Activated naive CD4-positive, alpha-beta T cell treated with anti-CD3 and anti-CD28 coated beads, Interleukin-2, amount 50 U/mL, for 72 hours (primary cell): ENCODE data around the gene C8A. TPM values are rescaled to one million over a fixed set of nuclear protein-coding genes. Genes with fewer than 3 reads are reported as not detected.

Experiments
- ATAC-seq, 2 donors: fragments of 150-1000 bp; cut with Tn5 transposase; 2 replicates each; pipeline ENCODE4 v1.10.0; 2021; ENCODE audit warnings: mild to moderate bottlenecking in 2 of 2, moderate library complexity in 2 of 2
- DNase-seq, 2 donors: peaks; one replicate each; pipeline ENCODE4 v3.0.0; 2021 to 2022; ENCODE audit warnings: low spot score in 2 of 2
- H3K27ac Mint-ChIP-seq, 2 donors: one replicate each; pipeline ENCODE4 v1.8.0; 2022; ENCODE audit warnings: mild to moderate bottlenecking in 2 of 2, mixed read lengths in 2 of 2
- H3K36me3 Mint-ChIP-seq, 2 donors: one replicate each; pipeline ENCODE4 v1.8.0; 2022; ENCODE audit warnings: mixed read lengths in 2 of 2
- H3K9me3 Mint-ChIP-seq, 2 donors: one replicate each; pipeline ENCODE4 v1.8.0; 2022; ENCODE audit warnings: mixed read lengths in 2 of 2
- total RNA-seq, 2 donors: library from RNA; stranded (reverse); gene quantifications; one replicate each; pipeline ENCODE4 v1.2.3, GENCODE V29; 2022

C8A gene
- total RNA-seq, 2 donors from 2014 or later: not detected

DNA sequence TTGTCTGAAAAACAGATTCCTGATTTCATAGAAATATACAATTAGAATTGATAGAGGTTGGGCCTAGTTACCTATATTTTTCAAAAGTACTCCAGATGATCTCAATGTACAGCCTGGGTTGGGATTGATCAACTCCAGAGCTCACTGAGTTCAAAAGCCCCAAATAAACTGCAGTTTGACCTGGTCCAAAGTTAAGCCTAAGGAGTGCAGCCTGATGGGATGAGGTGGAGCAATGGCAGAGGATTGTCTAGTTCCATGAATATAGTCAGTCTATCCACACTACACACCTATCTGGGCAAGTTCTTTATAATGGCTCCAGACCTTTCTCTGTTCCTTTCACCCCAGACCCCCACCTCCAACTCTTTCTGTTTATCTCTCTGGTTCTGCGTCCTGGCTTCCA lies 49.2 kb downstream of the C8A start:
- ATAC-seq: no peak
- H3K27ac Mint-ChIP-seq: no peak overlapping the region
- peaks cover 0 to 5% of the 10 kb centered on the region in 2 donors for H3K9me3 Mint-ChIP-seq
- H3K36me3 Mint-ChIP-seq: peaks cover 0 to 4% of the 10 kb centered on the region in 2 donors
- no peak for DNase-seq

DNA sequence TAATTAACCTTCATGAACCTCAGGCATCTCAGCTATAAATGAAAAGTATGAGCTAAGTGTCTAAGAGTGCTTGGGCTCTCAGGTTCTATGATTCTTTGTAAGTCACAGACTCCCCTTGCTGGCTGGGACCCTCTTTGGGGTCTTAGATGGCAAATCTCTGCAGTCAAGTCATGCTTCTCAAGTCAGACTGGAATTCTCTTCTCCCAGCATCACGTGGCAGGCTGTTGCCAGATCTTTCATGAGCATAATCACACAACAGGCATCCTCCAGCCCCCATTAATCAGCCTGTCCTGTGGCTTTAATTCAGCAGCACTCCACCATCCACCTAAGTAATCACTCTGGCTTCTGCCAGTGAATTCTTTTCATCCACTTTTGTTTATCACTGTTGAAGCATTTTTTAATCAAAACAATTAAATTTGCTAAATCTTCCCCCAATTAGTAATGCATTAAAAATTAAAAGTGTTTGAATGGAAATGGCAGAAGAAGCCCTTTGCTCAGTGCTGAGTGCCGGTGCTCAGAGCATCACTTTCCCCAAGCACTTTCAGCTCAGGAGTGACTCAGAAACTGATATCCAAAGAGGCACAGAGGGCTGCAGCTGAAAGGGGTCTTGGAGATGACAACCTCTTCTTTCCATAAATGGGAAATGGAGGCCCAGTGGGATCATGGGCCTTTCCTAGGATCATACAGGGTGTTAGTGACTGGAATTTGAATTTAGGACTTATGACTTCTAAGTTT lies 50.2 kb downstream of the C8A start:
- Mint-ChIP-seq H3K9me3 (peaks cover 0 to 5% of the 10 kb centered on the region in 2 donors), H3K27ac (no peak overlapping the region), H3K36me3 (peaks cover 0 to 4% of the 10 kb centered on the region in 2 donors)
- no peak for ATAC-seq
- no peak for DNase-seq

DNA sequence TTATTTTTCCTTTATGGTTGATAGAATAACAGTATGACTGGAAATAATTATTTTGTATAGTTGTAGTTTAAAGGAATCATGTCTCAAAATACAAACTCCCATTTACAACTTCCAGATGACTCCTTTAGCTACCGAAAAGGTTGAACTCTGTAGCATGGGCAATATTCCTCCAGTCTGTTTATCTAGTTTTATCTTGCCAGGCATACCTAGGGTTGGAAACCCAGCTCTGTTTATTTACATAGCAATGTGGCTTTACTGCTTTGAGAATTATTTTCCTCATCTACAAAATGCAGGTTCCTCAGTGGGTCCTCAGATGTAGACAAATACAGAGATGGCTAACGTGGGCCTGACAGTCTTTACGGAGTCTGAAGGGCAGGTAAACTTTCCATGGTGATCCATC lies 51.1 kb downstream of the C8A start:
- Mint-ChIP-seq H3K9me3 (peaks cover 0 to 5% of the 10 kb centered on the region in 2 donors), H3K27ac (no peak overlapping the region), H3K36me3 (peaks cover 0 to 4% of the 10 kb centered on the region in 2 donors)
- ATAC-seq (no peak), DNase-seq (no peak)

DNA sequence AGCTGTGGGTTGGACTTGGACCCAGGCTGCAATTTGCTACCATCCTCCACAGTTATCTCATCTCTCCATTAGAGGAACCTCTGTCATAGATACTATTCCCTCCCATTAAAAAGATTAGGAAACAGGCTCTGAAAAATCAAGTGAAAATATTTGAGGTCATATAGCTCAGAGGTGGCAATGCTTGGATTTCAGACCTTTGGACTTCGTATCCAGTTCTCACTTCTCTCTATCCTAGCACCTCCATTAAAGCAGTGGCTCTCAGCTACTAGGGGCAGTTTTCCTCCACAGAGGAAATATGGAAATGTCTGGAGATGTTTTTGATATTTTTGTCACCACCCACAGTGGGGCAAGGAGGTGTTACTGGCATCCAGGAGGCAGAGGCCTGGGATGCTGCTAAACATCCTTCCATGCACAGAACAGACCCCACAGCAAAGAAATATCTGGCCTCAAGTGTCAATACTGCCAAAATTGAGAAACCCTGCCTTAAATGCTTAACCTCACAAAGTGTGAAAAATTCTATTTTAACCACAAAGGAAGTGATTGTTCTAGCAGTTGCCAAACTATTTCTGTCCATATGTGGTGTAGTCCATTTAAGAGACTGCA lies 54.1 kb downstream of the C8A start:
- ATAC-seq (no peak), DNase-seq (no peak)
- Mint-ChIP-seq H3K27ac (no peak overlapping the region), H3K9me3 (peaks cover 3 to 5% of the 10 kb centered on the region in 2 donors), H3K36me3 (peaks cover 0 to 4% of the 10 kb centered on the region in 2 donors)

DNA sequence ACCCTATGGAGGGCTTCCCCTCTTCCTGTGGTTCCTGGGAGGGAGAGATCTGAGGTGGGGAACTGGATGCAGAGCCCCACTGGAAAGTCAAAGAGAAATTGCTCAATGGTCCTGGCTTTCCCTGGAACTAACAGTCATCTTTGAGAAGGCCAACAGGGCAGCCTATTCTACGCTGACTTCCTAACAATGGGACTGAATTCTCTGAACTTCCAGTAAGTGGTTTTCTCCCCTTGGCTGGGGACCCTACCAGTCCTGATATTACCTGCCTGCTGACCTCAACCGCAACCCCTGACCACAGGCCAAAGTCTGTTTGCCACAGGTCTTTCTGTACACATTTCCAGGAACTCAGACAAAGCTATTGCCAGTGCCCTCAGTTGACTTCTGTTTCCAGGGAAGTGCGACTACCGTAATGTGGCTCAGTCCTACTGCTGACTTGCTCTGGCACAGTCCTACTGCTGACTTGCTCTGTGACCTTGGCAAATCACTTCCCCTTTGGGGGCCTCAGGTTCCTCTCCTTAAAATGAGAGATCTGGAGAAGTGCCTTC lies 55.9 kb downstream of the C8A start:
- H3K36me3 Mint-ChIP-seq: no peaks in the 10 kb centered on the region
- H3K27ac Mint-ChIP-seq: no peak overlapping the region
- no peak for DNase-seq
- ATAC-seq: no peak
- peaks cover 0 to 9% of the 10 kb centered on the region in 2 donors for H3K9me3 Mint-ChIP-seq

DNA sequence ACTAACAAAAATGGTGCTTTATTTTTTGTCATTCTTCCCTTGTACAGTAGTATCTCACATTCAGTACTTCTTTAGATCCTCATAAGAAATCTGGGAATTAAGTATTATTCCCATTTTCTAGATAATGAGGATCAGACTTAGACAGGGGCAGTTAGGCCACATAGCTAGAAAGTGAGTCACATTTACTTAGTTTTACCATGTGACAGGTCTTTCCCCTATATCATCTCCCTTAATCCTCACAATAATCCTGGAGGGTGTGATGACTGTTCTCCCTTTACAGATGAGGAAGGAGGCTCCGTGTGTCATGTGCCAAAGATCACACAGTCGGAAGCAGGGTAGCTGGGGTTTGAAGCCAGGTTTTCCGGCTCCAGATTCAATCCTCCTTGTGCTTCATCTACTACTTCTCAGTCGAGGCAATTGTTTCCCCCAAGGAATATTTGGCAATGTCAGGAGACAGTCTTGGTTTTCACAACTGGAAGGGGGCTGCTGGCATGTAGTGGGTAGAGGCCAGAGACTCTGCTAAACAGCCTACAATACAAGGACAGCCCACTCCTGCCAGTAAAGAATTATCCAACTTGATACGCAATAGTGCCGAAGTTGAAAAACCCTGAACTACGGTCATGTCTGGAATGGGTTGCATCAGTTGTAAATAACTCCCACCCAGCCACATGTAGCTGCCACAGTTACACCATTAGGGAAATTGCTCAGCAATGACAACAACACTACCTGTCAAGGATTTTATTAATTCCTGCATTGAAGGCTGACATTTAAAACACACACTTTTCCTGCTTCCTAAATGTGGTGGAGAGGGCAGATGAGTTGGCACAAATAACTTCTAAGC lies 56.7 kb downstream of the C8A start:
- Mint-ChIP-seq H3K36me3 (no peaks in the 10 kb centered on the region), H3K9me3 (peaks cover 0 to 9% of the 10 kb centered on the region in 2 donors), H3K27ac (no peak overlapping the region)
- no peak for DNase-seq
- no peak for ATAC-seq

DNA sequence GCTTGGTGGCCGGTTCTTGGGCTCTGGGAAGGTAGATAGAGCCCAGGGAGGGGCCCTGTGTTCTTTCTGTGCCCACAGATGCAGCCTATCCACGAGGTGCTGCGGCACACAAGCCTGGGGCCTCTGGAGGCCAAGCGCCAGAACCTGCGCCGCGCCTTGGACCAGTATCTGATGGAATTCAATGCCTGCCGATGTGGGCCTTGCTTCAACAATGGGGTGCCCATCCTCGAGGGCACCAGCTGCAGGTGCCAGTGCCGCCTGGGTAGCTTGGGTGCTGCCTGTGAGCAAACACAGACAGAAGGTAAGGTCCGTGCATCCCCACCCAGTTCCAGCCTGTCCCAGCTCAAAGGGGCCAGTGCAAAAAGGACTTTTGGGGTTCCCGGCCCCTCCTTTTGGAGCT lies 57.7 kb downstream of the C8A start:
- no peaks in the 10 kb centered on the region for H3K36me3 Mint-ChIP-seq

DNA sequence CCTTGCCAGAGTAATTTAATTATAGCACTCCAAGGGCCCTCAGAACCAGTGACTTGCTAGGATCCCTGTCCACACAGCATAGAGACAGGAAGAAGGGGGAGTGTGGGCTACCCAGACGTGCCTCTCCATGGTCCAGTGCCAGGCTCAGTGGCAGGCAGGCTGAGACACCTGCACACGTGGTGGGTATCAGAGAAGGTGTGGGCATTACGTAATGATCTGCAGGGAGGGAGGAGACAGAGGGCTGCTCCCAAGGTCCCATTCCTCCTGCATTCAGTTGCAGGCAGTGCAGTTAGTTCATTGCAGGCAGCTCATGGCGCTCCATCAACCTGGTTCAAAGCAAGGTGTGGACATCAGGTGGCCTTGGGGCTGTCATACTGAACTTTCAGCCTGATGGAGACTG lies 61.4 kb downstream of the C8A start:
- DNase-seq (no peak), ATAC-seq (no peak)
- Mint-ChIP-seq H3K36me3 (no peaks in the 10 kb centered on the region), H3K9me3 (peaks cover 0 to 9% of the 10 kb centered on the region in 2 donors), H3K27ac (no peak overlapping the region)

More for the DNA sequence above, 57.7 kb downstream of the C8A start:
- ATAC-seq (no peak), DNase-seq (no peak)
- Mint-ChIP-seq H3K9me3 (peaks cover 0 to 9% of the 10 kb centered on the region in 2 donors), H3K27ac (no peak overlapping the region)

DNA sequence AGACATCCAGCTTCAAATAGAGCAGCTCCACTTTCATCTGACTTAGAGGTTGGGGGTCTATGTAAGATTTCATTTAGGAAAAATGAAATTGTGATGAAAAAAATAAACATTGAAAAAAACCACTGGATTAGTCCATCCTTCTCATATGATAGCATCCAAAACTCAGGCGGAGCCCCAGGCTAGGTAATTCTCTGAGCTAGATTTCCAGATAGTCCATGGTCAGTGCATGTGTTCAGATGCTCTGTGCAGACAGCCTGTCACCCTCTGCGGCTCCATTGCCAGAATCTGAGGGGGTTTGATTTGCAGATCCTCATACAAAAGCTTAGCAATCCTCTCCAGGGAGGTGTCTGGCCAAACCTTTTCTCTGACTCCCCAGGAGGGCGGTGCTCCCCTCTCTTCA lies 62.0 kb downstream of the C8A start:
- ATAC-seq: no peak
- peaks cover 0 to 9% of the 10 kb centered on the region in 2 donors for H3K9me3 Mint-ChIP-seq
- DNase-seq: no peak
- no peak overlapping the region for H3K27ac Mint-ChIP-seq
- no peaks in the 10 kb centered on the region for H3K36me3 Mint-ChIP-seq

DNA sequence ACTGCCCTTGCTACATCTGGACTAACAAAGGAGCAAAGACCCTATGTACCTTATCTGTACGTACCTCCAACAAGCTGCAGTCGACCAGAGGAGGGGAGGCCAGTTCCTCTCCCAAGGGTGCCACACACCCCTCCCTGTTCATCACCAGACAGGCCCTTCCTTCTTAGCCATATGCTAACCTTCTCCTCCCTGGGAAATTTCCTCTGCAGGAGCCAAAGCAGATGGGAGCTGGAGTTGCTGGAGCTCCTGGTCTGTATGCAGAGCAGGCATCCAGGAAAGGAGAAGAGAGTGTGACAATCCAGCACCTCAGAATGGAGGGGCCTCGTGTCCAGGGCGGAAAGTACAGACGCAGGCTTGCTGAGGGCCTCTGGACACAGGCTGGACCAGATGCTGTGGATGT lies 62.8 kb downstream of the C8A start:
- DNase-seq: no peak
- Mint-ChIP-seq H3K9me3 (peaks cover 0 to 9% of the 10 kb centered on the region in 2 donors), H3K27ac (no peak overlapping the region), H3K36me3 (no peaks in the 10 kb centered on the region)
- no peak for ATAC-seq

DNA sequence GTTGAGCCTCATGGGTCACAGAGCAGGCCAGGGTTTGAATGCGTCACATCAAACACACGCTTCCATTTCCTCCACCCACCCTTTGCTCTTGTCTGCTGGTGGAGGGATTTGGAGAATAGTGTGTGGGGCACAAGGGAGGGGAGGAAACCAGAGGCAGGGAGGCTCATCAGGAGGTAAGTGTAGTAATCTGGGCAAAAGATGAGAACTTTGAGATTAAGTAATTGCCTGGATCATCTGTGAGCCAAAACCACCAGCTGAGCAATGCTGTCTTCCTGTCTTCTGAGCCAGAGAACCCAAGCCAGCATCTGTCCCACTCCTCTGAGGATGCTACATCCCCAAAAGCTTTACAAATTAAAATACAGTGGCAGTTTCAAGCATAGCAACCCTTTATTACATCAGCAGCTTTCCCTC lies 66.0 kb downstream of the C8A start:
- H3K36me3 Mint-ChIP-seq: no peaks in the 10 kb centered on the region
- ATAC-seq: no peak
- no peaks in the 10 kb centered on the region for H3K9me3 Mint-ChIP-seq
- no peak overlapping the region for H3K27ac Mint-ChIP-seq
- DNase-seq: no peak

DNA sequence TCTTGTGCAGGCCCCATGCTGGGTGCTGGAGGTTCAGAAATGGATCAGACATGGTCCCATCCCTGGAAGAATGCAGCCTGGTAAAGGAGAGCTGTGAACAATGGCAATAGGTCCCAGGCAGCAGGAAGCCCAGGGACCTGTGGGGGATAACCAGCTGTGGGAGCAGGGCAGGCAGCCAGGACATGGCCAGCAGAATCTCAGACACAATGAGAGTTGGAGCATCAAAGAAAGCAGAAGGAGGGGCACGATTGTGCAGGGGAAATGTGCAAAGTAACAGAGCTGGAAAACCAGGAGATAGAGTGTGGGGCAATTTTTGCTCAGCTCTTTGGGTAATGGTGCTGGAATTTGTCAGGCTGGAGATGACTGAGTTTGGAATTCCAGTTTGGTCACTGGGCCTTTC lies 66.9 kb downstream of the C8A start:
- no peak overlapping the region for H3K27ac Mint-ChIP-seq
- ATAC-seq (no peak), DNase-seq (no peak)
- H3K36me3 Mint-ChIP-seq: no peaks in the 10 kb centered on the region
- no peaks in the 10 kb centered on the region for H3K9me3 Mint-ChIP-seq

DNA sequence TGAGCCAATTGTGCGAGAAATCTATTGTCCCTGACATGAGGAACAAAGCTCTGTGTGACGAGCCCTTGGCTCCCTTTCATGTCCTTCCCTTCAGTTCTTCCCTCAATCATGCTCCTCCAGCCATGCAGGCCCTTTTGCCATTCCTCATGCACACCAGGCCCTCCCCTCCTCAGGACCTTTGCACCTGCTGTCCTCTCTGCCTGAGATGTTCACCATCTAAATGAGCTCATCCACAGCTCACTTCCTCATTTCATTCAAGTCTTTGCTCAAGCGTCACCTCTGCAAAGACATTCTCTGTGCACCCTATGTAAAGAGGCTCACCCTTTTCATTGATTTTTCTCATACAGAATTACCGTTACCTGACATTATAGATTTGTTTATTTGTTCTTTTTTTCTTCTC lies 67.5 kb downstream of the C8A start:
- Mint-ChIP-seq H3K9me3 (no peaks in the 10 kb centered on the region), H3K27ac (no peak overlapping the region)
- no peak for ATAC-seq

DNA sequence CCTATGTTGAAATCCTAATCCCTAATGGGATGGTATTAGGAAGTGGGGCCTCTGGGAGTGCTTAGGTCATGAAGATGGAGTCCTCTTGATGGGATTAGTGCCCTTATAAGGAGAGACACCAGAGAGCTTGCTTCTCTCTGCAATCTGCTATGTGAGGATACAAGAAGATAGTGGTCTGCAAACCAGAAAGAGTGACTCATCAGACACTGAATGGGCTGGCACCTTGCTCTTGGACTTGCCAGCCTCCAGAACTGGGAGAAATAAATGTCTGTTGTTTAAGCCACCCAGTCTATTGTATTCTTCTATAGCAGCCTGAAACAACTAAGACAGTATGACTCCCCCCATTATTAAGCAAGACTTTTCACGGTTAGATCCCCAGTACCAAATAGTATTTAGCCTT lies 67.9 kb downstream of the C8A start:
- H3K9me3 Mint-ChIP-seq: no peaks in the 10 kb centered on the region
- DNase-seq (no peak), ATAC-seq (no peak)

More for the DNA sequence above, 67.5 kb downstream of the C8A start:
- no peaks in the 10 kb centered on the region for H3K36me3 Mint-ChIP-seq
- DNase-seq: no peak

DNA sequence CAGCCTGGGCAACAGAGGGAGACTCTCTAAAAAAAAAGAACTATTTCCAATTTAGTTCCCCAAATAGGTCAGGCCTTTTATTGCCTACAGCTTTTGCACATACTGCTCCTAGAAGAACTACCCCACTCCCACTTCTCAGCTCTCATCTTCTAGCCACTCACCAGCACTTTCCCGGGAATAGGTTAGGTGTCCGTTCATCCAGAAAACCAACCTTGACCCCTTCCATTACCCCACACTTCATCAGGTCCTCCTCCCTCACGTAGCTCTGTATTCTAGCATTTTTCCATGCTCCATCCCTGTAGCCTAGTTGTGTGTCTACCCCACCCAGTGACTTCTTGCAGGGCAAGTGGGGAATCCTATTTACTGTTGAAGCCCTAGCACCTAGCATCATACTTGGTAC lies 68.6 kb downstream of the C8A start:
- ATAC-seq: no peak
- no peaks in the 10 kb centered on the region for H3K36me3 Mint-ChIP-seq
- H3K9me3 Mint-ChIP-seq: no peaks in the 10 kb centered on the region
- H3K27ac Mint-ChIP-seq: no peak overlapping the region
- DNase-seq: no peak

More for the DNA sequence above, 67.9 kb downstream of the C8A start:
- Mint-ChIP-seq H3K27ac (no peak overlapping the region), H3K36me3 (no peaks in the 10 kb centered on the region)

DNA sequence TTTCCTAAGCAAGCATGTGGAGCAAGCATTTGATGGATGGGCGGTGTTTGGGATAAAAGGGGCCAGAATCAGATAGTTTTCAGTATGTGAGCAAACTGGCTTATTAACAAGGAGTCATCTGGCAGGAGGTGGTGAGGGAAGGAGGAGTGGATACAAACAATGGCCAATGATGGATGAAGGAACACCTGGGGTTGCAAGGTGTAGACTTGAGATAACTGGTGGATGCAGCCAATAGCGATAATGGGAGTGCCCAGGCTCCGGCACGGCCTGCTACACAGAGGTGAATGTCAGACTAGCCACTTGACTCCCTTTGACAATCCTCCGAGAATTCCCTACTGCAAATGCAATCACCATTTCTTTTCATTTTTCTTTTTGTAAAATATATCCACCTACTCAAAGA lies 69.5 kb downstream of the C8A start:
- no peak overlapping the region for H3K27ac Mint-ChIP-seq
- H3K36me3 Mint-ChIP-seq: no peaks in the 10 kb centered on the region
- ATAC-seq (no peak), DNase-seq (no peak)
- peaks cover 0 to 5% of the 10 kb centered on the region in 2 donors for H3K9me3 Mint-ChIP-seq

DNA sequence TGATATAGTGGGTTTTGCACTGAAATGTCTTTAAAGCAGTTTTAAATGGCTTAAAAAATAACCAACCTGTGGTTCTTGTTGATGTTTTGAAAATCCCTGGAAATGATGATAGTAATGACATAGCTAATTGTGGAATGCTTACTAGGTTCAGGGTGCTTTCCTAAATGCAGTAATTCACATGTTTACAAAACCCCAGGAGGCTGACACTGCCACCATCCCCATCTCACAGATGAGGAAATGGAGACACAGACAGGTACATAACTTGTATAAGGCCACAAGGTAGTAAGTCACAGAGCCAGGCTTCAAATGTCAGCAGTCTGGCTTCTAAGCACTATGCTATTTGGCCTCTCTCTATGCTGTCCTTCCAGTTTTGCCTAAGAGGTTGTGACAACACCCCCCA lies 70.6 kb downstream of the C8A start:
- Mint-ChIP-seq H3K27ac (no peak overlapping the region), H3K9me3 (peaks cover 0 to 10% of the 10 kb centered on the region in 2 donors), H3K36me3 (no peaks in the 10 kb centered on the region)
- no peak for DNase-seq
- ATAC-seq: no peak
